Fibroblast of skin of left biceps (primary cell): Measurements from ENCODE around the gene PKD1L1.
A peak's percentile ranks its signal among the peaks of the same experiment; 100 is the strongest.
"Not testable (repeated sequence)": the region's sequence is repeated elsewhere in the genome, so short reads cannot be mapped to it uniquely, and the experiment has no call there.

Source experiments
- DNase-seq, 2 experiments: peaks; one replicate each; pipeline ENCODE4 v3.0.0-alpha.2; 2013; ENCODE audit warnings: low read depth in 2 of 2

PKD1L1 gene

DNA sequence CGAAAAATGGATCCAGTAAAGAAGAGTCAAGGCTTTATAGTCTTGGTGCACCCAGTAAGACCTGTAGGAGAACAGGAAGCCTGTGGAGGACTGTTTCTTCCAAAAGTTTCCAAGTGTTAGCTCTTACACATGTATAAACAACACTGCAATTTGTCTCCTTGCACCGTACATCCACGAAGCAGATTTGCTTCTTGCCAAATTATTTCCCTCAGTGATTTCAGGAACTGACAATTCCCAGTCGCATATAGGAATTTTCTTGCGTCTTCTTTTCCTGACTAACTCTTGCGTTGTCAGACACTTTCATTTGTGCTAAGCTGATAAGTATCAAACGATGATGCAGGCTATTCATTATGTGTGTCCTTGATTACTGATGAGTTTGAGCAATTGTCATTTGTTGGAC lies 182.1 kb downstream of the PKD1L1 start:
- no peak for DNase-seq

DNA sequence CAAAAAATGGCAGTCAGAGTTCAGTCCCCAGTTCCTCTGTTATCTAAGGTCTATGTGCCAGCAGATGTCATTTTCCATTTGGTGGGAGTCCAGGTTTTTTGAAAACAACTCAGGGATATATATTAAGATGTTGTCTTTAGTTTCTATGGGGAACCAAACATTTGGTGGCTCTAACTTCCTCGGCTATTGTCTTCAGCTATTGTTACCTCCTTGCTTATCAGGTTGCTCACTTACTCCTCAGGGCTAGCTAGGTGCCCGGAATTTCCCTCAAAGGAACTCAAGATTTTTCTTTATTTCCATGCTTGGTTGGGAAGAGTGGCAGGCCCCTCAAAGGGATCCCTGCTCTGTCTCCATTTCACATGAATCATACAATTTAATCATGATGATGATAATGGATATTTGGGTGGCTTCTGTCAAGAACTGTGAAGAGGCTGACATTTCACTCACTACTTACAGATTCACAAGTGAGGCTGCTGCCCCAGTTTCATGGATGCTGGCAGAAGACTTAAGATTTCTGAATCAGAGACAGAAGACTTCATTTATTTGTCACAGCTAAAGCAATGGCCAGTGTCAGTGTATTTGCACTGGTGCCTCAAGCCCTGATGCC lies 182.8 kb downstream of the PKD1L1 start:
- no peak for DNase-seq

DNA sequence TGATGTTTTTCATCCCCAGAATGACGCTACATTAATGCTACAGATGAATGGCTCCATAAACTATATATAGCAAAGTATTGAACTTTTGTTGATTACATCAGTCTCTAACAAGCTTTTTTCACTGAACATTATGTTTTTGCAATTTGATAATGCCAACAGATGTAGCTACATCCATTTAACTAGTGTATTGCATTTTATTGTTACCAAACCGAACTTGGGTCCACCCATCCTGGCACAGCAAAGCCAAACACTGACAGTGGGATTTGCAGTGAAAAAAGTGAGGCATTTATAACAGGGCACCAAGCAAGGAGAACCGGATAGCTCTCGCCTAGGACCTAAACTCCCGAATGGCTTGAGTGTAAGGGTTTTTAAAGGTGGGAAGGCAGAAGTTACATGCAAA lies 183.5 kb downstream of the PKD1L1 start:
- no peak for DNase-seq

DNA sequence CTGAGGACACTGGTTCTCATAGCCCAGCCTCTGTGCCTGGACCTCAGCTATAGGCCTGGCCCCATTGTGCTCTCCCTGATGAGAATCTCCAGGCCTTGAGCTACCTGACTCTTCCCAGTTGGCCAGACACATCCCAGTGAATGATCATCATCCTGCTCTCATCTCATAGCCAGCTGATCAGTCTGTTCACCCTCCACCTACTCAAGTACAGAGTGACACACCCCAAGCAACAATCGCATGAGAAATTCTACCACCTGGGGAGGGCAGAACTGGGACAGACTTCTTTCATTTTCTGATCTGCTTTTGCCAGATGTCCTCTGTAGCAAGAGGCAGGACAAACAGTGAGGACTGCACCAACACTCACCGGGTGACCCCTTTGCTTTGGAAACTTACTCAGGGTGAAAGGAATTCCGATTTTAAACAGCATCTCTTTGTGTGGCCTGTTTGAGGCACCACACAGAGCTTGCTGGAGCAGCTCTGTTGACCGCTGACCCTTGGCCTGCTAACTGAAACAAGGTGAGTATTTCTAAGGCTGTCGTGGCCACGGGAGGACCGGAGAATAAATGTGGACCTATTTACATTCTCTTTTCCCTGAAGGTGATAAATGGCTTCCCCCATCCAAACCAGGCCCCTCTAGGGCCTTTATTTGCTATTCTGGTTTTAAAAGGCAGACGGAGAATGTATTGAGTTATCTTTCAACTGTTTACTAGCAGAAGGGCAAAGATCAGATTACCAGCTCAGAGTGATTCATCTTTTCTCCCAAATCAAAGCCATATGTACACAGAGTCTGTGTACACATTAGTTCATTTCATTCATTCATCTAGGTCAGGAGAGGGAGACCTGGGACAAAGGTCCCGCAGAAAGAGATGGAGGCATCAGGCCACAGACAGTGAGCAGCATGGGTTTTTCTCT lies 184.9 kb downstream of the PKD1L1 start:
- DNase-seq, result peak; percentile 68 to 73

DNA sequence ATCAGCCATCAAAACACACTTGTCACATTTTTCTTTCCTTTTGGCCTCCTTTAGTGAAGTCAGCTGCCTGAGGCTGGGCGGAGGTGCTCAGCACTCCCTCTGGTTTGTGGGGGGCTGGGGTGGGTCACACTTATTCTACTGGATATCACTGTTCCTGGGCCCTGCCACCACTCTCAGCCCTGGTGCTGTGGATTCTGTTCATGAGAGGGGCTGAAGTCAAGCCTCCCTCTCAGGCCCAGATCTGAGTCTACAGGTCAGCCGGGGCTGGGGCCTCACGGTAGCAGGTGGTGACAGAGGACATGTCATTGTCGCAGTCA lies 185.6 kb downstream of the PKD1L1 start:
- no peak for DNase-seq

DNA sequence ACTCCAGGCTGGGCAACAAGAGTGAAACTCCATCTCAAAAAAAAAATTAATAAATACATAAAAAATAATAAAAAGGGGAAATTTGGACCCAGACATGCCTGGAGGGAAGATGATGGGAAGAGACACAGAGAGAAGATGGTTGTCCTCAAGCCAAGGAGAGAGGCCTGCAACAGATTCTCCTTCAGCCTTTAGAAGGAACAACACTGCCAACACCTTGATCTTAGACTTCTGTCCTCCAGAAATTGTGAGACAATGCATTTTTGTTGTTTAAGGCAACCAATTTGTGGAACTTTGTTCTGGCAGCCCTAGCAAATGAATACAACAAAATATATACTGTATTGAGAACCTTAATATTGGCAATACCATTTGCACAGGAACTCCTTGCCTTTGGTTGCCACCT lies 186.1 kb downstream of the PKD1L1 start:
- no peak for DNase-seq

DNA sequence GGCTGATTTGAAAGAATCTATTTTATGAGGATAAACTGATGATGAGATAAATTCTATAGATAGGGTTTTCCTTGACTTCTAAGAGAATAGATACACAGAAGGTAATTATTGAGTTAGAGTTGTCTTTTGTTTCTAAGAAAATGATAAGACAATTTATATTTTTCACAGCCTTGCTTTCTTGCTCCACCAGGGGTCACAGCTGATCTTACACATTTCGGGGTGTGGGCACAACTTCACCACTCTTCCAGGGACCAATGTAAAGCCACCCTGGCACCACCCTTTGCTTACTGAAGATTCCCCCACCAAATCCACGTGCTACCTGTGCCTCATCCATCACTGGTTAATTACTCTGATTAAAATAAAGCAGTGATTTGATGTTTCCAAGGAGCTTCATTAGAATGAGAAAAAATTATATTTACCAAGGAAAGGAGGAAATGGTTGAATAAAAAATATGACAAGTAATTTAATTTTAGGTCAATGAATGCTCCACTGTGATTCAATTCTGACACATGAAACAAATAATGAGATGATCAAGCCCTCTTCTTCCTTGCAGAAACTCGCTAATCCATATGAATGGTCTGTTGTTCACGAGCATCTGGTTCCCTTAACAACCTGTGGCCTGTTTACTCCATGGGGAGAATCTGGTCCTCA lies 189.1 kb downstream of the PKD1L1 start:
- no peak for DNase-seq

DNA sequence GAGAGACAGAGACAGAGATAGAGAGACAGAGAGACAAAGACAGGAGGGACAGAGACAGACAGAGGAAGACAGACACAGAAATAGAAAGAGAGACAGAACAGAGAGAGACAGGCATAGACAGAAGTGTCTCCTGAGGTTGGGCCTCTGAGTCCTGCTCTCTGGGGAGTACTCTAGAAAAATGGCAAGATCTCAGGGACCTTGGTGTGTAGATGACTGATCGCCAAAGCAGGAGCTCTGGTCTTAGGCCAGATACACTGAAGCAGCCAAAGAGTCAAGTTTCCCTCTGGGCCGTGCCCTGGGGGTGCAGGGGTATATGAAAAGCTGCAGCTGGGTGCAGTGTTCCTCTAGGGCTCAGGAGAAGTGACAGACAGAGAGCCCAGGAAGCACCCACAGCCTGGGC lies 189.7 kb downstream of the PKD1L1 start:
- no peak for DNase-seq

DNA sequence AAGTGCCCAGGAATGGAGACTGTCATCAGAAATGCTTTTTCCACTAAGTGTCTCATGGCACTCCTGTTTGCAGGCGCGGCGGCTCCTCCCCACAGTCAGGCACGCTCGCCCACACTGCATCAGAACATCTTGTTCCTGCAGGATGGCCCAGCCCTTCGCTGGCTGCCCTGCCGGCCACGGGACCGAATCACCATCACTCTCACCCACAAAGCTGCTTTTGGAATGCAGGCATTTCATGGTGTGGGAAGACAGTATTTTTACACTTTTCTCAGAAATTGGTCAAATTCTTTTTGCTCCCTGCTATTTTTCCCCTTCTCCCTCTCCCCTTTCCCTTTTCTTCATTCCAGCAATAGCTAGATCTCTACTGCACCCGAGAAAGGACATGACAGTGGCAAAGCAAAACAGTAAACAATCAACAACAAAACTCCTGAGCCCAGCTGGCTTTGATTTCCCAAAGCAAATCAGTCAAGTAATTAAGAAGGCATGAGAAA lies 190.3 kb downstream of the PKD1L1 start:
- peak in 1 of 2 experiments; percentile 42 for DNase-seq

DNA sequence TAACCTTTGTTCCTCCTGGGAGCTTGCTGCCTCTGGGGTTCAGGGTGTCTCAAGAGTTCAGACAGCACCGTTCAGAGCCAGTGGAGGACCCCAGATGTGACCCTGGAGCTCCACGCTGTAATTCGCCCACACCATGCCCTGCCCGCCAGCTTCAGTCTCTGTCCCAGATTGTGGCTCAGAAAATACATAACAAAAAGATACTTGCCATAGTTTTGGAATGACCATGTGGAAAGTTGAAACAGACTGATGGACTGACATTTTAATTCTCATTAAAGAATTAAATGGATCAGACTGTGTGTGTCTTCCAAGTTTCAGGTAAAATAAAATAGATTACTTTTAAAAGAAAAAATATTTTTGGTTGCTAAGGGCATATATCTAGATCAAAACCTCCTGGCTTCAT lies 191.6 kb downstream of the PKD1L1 start:
- no peak for DNase-seq

DNA sequence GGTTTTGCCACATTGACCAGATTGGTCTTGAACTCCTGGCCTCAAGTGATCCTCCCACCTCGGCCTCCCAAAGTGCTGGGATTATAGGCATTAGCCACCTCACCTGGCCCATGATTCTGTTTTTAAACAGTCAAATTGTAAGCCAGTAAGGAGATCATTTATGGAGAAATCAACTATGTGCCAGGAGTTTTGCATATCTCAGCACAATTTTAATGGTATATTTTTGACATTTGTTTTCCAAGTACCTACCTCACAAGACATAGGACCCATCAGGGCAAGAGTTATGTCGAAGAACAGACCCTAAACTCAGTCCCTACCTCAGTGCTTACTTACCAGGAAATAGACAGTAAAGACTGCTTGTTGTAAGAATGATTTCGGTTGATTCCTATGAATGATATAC lies 193.0 kb downstream of the PKD1L1 start:
- DNase-seq, result no peak

DNA sequence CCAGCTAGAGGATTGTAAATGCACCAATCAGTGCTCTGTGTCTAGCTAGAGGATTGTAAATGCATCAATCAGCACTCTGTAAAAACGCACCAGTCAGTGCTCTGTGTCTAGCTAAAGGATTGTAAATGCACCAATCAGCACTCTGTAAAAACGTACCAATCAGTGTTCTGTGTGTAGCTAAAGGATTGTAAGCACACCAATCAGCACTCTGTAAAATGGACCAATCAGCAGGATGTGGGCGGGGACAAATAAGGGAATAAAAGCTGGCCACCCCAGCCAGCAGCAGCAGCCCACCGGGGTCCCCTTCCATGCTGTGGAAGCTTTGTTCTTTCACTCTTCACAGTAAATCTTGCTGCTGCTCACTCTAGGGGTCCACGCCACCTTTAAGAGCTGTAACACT lies 196.5 kb downstream of the PKD1L1 start:
- not testable (repeated sequence) for DNase-seq

DNA sequence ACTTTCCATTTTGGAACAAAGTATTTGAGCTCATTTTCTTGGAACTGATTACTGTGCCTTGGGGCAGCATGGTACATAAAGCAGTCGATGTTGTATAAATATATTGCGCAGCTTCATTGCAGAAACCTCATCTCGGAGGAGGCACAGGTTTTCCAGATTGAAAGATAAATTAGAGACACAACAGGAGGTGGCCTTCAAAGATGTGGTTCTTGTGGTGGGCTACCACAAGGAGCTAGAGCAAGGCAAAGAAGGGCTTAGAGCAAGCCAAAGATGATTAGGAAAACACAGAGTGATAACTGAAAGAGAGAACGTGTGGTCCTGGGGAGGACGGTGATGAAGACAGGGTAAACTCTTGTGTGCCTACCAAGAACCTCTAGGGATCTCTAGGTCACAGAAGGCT lies 197.2 kb downstream of the PKD1L1 start:
- DNase-seq, result no peak

DNA sequence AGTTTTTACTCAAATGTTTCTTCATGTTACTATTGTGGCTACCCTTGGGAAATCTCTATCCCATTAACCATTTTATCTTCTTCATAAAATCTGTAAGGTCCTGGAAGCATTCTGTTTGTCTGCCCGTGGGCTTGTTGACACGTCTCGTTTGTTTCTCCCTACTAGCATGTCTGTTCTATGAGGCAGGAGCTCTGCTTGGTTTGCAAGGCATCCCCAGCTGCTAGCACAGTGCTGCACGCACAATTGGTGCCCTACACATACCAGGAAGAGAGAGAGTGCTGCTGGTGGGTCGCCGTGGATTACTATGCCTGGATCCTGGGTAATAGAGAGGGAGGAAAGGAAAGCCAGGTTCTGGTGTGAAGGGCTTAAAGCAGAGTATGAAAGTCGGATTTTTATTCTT lies 200.2 kb downstream of the PKD1L1 start:
- no peak for DNase-seq

DNA sequence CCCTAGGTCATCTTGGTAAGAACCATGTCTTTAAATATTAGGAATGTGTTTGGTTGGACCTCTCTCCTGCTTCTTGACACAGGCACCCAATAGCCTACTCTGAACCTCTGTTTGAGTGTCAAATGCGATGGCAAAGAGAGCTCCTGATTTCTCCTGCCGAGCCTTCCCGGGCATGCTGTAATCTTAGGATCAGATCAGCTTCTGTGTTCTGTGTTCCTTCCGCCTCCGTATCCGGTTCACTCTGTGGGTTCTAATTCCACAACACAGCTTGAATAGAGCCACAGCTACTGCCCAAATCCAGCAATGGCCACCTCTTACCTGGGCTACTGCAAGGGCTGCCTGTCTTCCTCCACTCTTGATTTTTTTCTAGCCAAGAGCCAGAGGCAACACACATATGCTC lies 201.1 kb downstream of the PKD1L1 start:
- no peak for DNase-seq

DNA sequence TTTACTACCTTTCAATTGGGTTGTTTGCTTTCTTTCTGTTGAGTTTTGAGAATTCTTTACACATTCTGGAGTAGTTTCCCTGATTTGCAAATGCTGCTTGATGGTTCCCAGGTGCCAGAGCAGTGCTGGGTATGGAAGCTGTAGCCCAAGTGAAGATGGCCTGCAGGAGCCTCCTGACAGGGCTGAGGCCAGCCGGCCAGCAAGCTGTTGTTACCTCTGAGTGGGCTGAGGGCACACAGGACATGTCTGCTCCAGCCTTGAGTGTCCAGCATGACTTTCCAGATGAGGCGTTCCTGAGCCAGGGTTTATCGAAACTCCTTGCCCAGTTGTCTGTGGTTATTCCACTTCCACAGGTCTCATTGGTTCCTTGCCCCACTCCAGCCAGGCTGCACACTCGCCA lies 201.8 kb downstream of the PKD1L1 start:
- DNase-seq, result no peak

DNA sequence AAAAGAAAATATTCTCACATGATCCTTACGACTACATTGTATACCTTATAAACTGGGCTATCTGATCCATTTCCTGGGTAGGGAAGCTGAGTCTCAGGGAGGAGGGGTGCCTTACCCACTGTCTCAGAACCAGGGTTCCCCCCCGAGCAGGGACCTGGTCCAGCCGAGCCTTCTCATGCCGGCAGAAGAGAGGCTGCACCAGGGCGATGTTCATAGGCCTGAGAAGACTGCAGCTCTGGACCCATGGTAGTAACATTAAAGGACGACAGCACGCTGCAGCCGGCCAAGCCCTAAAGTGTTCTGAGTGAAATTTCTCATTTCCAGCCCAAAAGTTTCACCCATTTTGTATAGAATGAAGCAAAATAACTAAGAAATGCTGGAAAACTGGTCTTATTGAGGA lies 203.4 kb downstream of the PKD1L1 start:
- no peak for DNase-seq

DNA sequence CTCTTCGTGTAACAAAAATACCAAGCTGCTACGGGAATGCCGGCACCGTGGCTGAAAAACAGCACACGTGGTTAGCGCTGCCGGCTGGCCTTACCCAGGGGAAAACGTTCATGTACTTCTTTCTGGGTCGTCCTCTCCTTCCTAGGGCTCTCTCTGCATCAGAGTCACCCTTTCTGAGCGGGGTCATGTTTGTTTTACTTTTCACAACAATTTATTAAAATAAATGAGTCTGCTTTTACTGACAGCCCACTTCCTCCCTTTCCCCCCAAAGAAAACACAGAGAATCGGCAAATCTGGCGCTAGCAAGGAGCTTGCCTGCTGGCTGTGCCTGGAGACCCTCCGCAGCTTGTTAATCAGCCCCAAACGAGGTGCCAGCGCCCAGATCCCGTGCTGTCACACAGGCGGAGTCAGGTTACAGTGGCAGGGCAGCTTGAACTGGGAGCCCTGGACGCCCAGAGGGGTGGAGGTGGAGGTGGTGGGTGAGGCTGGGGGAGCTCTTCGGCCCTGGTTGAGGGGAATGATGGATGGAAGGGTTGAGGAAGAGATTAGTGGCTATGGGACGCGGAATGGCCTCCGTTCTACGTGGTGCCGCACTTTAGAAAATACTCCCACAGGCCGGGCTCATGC lies 204.2 kb downstream of the PKD1L1 start:
- DNase-seq, result no peak

DNA sequence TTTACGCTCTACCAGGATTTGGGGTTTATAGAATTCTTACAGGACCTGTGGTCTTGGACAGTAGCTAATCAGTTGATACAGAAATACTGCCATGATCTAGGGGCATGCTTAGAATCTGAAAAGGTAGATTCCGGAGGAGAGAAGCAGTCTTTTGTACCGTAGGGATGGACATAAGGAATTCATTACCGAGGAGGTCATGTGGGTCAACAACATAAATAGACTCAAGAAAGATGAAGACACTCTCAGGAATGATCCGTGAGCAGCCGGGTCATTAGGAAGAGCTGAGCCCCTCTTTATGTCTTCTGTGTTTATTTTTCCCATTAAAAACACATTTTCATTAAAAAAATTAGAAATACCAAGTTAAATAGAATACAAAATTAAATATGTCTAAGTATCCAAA lies 206.3 kb downstream of the PKD1L1 start:
- DNase-seq, result no peak

DNA sequence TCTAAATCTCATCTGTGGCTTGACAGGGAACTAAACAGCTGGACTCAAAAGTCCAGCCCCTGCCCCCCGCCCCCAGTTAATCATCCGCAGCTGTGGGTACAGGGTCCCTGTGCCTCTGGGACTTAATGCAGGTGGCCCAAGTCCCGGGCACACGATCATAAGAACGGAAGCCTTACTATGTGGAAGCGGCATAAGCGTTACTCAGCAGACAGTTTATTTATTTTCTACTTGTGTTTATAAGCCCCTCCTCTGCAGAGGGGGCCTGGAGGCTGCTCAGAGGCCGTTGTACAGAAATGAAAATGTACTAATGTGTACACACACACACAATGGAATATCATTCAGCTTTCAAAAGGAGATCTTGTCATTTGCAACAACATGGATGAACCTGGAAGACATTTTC lies 208.4 kb downstream of the PKD1L1 start:
- no peak for DNase-seq

DNA sequence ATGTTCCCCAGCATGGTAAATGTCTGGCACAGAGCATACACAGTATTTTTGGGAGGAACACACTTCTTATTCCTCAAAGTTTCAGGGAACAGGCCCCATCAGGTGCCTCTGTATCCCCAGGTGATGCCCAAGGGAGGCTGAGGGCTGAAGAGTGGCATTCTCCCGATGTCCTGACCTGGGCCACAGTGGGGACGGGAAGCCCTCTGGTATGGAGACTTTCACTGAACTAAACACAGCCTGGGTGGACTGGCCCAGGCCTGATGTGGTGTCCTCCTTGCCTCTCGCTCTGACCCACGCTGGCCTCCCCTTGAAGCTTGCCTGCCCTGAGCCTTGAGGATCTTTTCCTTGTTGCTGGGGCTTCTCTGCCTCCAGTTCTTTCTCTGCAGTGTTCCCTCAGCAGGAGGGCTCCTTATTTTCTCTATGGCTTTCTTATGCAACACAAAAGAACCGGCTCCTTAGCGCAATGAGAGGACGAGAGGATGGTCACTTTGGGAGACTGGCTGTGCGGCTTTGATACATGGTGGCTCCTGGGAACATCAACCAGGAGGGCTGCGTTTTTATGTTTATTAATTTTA lies 208.9 kb downstream of the PKD1L1 start:
- no peak for DNase-seq

DNA sequence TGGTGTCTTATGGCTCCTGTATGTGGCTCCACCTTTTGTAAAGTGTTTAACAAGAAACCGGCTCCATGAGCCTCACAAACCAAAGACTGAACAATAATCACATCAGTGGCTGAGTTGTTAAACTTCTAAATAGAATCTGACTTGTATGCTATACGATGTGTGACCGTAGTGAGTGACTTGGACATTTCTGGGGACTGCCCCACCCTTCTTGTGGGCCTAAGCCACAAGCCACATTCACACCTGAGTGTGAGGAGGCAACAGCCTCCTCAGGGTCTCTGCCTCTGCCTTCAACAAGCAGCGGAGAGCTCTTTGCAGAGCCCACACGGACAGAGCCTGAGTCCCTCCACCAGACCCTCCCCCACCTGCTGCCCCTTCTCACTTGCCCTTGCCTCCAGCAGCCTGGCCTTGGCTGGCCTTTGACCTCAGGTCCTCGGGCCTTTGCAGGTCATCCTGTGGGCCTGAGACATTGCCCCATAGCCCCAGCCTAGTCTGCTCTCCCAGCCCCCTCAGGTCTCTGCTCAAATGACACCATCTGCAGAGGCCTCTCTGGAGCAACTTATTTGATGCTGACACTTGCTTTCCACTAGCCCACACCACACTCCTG lies 209.6 kb downstream of the PKD1L1 start:
- no peak for DNase-seq
